Psoas muscle (tissue), 8 donors: ENCODE measurements around the gene TMEM9B. TPM values are rescaled to one million over a fixed set of nuclear protein-coding genes. Genes with fewer than 3 reads are reported as not detected.

Source experiments
- ATAC-seq, 4 donors: fragments of 200-7000 bp; cut with Tn5 transposase; one replicate each; pipeline ENCODE4 v1.9.1; 2020; ENCODE audit warnings: moderate library complexity in 3 of 4, mild to moderate bottlenecking in 2 of 4
- DNase-seq, 2 donors: peaks; one replicate each; pipeline ENCODE4 v3.0.0-alpha.2; 2020
- H3K27ac ChIP-seq: fragments of 200-600 bp; one replicate; pipeline ENCODE4 v1.8.0; 2022
- H3K27me3 ChIP-seq, 3 donors: fragments of 200-600 bp in 1 of 3; one replicate each; pipeline versions ENCODE4 v1.6.1 to v1.8.0; 2013 to 2022; ENCODE audit warnings: low read length in 2 of 3, mild to moderate bottlenecking in 2 of 3, moderate library complexity in 1 of 3; ENCODE audit not compliant: insufficient read depth in 3 of 3
- H3K36me3 ChIP-seq, 2 donors: fragments of 200-600 bp in 1 of 2; one replicate each; pipeline versions ENCODE4 v1.6.1 to v1.8.0; 2013 to 2022; ENCODE audit warnings: low read depth in 1 of 2, mild to moderate bottlenecking in 1 of 2, moderate library complexity in 1 of 2; ENCODE audit not compliant: insufficient read depth in 1 of 2
- H3K4me1 ChIP-seq: fragments of 200-600 bp; one replicate; pipeline ENCODE4 v1.8.0; 2022
- H3K4me3 ChIP-seq: fragments of 200-600 bp; one replicate; pipeline ENCODE4 v1.8.0; 2022; ENCODE audit warnings: mild to moderate bottlenecking
- H3K9me3 ChIP-seq: fragments of 200-600 bp; one replicate; pipeline ENCODE4 v1.8.0; 2022
- CTCF ChIP-seq: fragments of 200-600 bp; IDR thresholded peaks from one replicate; pipeline ENCODE4 v1.8.0; 2022; ENCODE audit warnings: antibody characterized with exemption
- WGBS, 3 donors: extraction: QIAGEN DNeasy Blood & Tissue Kit; methylation state at CpG; one replicate each; pipeline versions ENCODE4 v1.1.6 to v1.1.7; 2013; 5-methylcytosine and 5-hydroxymethylcytosine counted together
- intact Hi-C, 2 donors: fragments of 100-400 bp; cut with DNase I; formaldehyde crosslinking; loops; one replicate each; pipeline versions ENCODE4 v1.11.0 to v1.14.2; 2022
- polyA plus RNA-seq, 3 donors: library from polyadenylated mRNA; stranded (reverse); fragments of 200-250 nt; gene quantifications; one replicate each; pipeline ENCODE4 v1.2.3, GENCODE V29; 2013
- total RNA-seq, 4 donors: library from RNA; stranded (reverse); fragmentation: NEBNext Ultra II Directional in 2 of 4; extraction: Animal tissue kit (Norgen Biotek cat#: 25700) in 2 of 4; gene quantifications; one replicate each; pipeline versions ENCODE4 v1.2.1 to v1.2.4, GENCODE V29; 2021 to 2023
- donor health status: healthy with polysubstance abuse.
- donor health status: DM: no; HTN: no; CAD: no; lungs with moderate emphysema.
- donor health status: Bipolar disorder and iron deficiency.
- donor health status: healthy.
- donor health status: DM: yes; HTN: yes; CAD: no.
- donor health status: DM: no; HTN: no; CAD: no.
- donor health status: DM: no; HTN: no; CAD: no.
- donor health status: DM: yes; HTN: yes; CAD: no.

TMEM9B gene
- total and polyA plus RNA-seq, 7 donors = 32.1 to 83.4 (median 40.7) TPM

GRCh38 chr11:9002920-9003572 lies 38.8 kb upstream of the TMEM9B start:
- Histone ChIP-seq H3K9me3 (no peaks in the 10 kb centered on the region), H3K4me1 (peaks cover 19% of the 10 kb centered on the region), H3K36me3 (no peaks in the 10 kb centered on the region), H3K27ac (no peak overlapping the region), H3K27me3 (peaks cover 6 to 58% (median 11%) of the 10 kb centered on the region in 3 donors), H3K4me3 (peak overlapping the region; percentile 57)
- 14 to 15% (median 15%) methylated on average over 8 of the region's 8 CpGs for WGBS, 3 donors
- ATAC-seq (no peak), DNase-seq (no peak)
- intact Hi-C loops = no loop called here
- TF ChIP-seq CTCF = no peak

- no peak for TF ChIP-seq CTCF
- no peak for DNase-seq
- Histone ChIP-seq H3K9me3 (no peaks in the 10 kb centered on the region), H3K4me1 (peaks cover 19% of the 10 kb centered on the region), H3K27me3 (peaks cover 6 to 63% (median 11%) of the 10 kb centered on the region in 3 donors), H3K4me3 (no peak overlapping the region), H3K36me3 (no peaks in the 10 kb centered on the region), H3K27ac (no peak overlapping the region)
- 83 to 86% (median 86%) methylated on average over 6 of the region's 6 CpGs for WGBS, 3 donors
- intact Hi-C loops = no loop called here
- no peak for ATAC-seq
Measured at GRCh38 chr11:9001736-9002135, 37.5 kb upstream of the TMEM9B start.

GRCh38 chr11:8998017-8998416 lies 33.8 kb upstream of the TMEM9B start:
- Histone ChIP-seq H3K36me3 (no peaks in the 10 kb centered on the region), H3K27ac (no peak overlapping the region), H3K4me3 (no peak overlapping the region), H3K27me3 (peaks cover 3 to 51% (median 7%) of the 10 kb centered on the region in 3 donors), H3K9me3 (no peaks in the 10 kb centered on the region), H3K4me1 (peaks cover 3% of the 10 kb centered on the region)
- WGBS, 3 donors = 92 to 95% (median 95%) methylated on average over 2 of the region's 2 CpGs
- intact Hi-C loops = no loop called here
- no peak for DNase-seq
- ATAC-seq = no peak
- TF ChIP-seq CTCF = no peak

GRCh38 chr11:8997451-8997850 lies 33.2 kb upstream of the TMEM9B start:
- intact Hi-C loops = no loop called here
- DNase-seq = no peak
- H3K4me3 ChIP-seq = no peak overlapping the region
- no peaks in the 10 kb centered on the region for H3K9me3 ChIP-seq
- no peaks in the 10 kb centered on the region for H3K36me3 ChIP-seq
- H3K4me1 ChIP-seq = no peaks in the 10 kb centered on the region
- ATAC-seq = no peak
- no peak overlapping the region for H3K27ac ChIP-seq
- H3K27me3 ChIP-seq = peaks cover 3 to 46% (median 5%) of the 10 kb centered on the region in 3 donors
- no peak for TF ChIP-seq CTCF
- WGBS, 3 donors = 90 to 92% (median 91%) methylated on average over 3 of the region's 3 CpGs

GRCh38 chr11:8989453-8989852 lies 25.2 kb upstream of the TMEM9B start:
- H3K27me3 ChIP-seq = peaks cover 0 to 2% (median 0%) of the 10 kb centered on the region in 3 donors
- H3K36me3 ChIP-seq = no peaks in the 10 kb centered on the region
- intact Hi-C loops = no loop called here
- WGBS, 3 donors = 70 to 81% (median 77%) methylated on average over 1 of the region's 1 CpG
- no peaks in the 10 kb centered on the region for H3K4me1 ChIP-seq
- TF ChIP-seq CTCF = no peak
- H3K9me3 ChIP-seq = no peaks in the 10 kb centered on the region
- no peak overlapping the region for H3K4me3 ChIP-seq
- DNase-seq = no peak
- no peak for ATAC-seq
- H3K27ac ChIP-seq = no peak overlapping the region
